ENCODE data around the gene OR6C68. TPM values are rescaled to one million over a fixed set of nuclear protein-coding genes. Genes with fewer than 3 reads are reported as not detected.

OR6C68 gene
- total RNA-seq, 4 donors from 2014 or later, result not detected

GRCh38 chr12:55495490-55495889, 3.3 kb downstream of the OR6C68 start:
- no peaks in the 10 kb centered on the region for H3K36me3 ChIP-seq
- DNase-seq (ENCODE audit: low spot score in 2 of 2), result no peak
- TF ChIP-seq POLR2AphosphoS5 (IDR thresholded peaks at IDR 0.05) (no peak), CTCF (IDR thresholded peaks at IDR 0.05) (no peak), EP300 (IDR thresholded peaks at IDR 0.05) (no peak), POLR2A (IDR thresholded peaks at IDR 0.05) (no peak)
- H3K27me3 ChIP-seq, result no peaks in the 10 kb centered on the region
- no peaks in the 10 kb centered on the region for H3K9me3 ChIP-seq
- no peaks in the 10 kb centered on the region for H3K4me1 ChIP-seq
- H3K4me3 ChIP-seq, result no peak overlapping the region
- no peak overlapping the region for H3K27ac ChIP-seq
- WGBS, result 91% methylated on average over 5 of the region's 5 CpGs

DNA sequence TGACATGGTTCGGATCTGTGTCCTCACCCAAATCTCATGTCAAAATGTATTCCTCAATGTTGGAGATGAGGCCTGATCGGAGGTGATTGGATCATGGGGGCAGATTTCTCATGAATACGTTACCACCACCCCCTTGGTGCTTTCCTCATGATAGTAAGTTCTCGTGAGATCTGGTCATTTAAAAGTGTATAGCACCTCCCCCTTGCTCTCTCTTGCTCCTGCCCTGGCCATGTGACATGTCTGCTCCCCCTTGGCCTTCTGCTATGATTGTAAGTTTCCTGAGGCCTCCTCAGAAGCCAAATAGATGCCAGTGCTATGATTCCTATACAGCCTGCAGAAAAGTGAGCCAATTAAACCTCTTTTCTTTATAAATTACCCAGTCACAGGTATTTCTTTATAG, 7.1 kb downstream of the OR6C68 start:
- no peak for TF ChIP-seq CTCF (IDR thresholded peaks at IDR 0.05)
- TF ChIP-seq POLR2AphosphoS5 (IDR thresholded peaks at IDR 0.05), result no peak
- no peak for TF ChIP-seq EP300 (IDR thresholded peaks at IDR 0.05)
- TF ChIP-seq POLR2A (IDR thresholded peaks at IDR 0.05), result no peak
- H3K27me3 ChIP-seq, result no peaks in the 10 kb centered on the region
- no peaks in the 10 kb centered on the region for H3K4me1 ChIP-seq
- DNase-seq (ENCODE audit: low spot score in 2 of 2), result no peak
- H3K27ac ChIP-seq, result no peak overlapping the region
- H3K36me3 ChIP-seq, result no peaks in the 10 kb centered on the region
- H3K9me3 ChIP-seq, result no peaks in the 10 kb centered on the region
- H3K4me3 ChIP-seq, result no peak overlapping the region
- 82% methylated on average over 4 of the region's 4 CpGs for WGBS

DNA sequence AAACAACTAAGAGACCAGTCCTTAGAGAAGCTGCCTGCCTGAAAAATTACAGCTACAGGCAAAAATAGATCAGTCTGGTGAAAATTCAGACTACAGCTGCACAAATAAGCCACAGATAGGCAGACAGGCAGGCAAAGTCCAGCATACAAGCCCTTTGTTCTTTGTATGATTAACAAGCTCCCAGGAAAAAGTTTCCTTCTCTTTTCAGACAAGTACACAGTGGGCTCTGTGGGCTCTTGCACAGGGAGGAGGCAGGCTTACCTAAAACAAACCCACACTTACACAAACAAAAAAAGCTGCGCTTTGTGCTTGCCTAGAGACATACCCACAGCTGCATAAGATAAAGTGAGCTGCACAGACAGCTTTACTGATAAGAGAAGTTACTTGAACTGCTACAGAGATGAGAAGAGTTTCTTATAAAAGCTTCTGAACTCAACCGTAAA, 7.7 kb downstream of the OR6C68 start:
- H3K4me1 ChIP-seq, result no peaks in the 10 kb centered on the region
- no peak overlapping the region for H3K27ac ChIP-seq
- no peaks in the 10 kb centered on the region for H3K9me3 ChIP-seq
- WGBS, result 34% methylated on average over 2 of the region's 2 CpGs
- TF ChIP-seq POLR2AphosphoS5 (IDR thresholded peaks at IDR 0.05) (no peak), EP300 (IDR thresholded peaks at IDR 0.05) (no peak)
- H3K4me3 ChIP-seq, result no peak overlapping the region
- DNase-seq (ENCODE audit: low spot score in 2 of 2), result no peak
- H3K36me3 ChIP-seq, result no peaks in the 10 kb centered on the region
- no peaks in the 10 kb centered on the region for H3K27me3 ChIP-seq

DNA sequence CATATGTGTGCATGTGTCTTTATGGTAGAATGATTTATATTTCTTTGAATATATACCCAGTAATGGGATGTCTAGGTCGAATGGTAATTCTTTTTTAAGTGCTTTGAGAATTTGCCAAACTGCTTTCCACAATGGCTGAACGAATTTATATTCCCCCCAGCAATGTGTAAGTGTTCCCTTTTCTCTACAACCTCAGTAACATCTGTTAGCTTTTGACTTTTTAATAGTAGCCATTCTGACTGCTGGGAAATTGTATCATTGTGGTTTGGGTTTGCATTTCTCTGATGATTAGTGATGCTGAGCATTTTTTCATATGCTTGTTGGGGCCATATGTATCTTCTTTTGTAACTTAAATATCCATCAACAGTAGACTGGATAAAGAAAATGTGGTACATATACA, 9.4 kb downstream of the OR6C68 start:
- Histone ChIP-seq H3K27ac (no peak overlapping the region), H3K4me3 (no peak overlapping the region), H3K9me3 (no peaks in the 10 kb centered on the region), H3K27me3 (no peaks in the 10 kb centered on the region), H3K36me3 (no peaks in the 10 kb centered on the region), H3K4me1 (no peaks in the 10 kb centered on the region)
- no peak for DNase-seq (ENCODE audit: low spot score in 2 of 2)
- TF ChIP-seq POLR2A (IDR thresholded peaks at IDR 0.05) (no peak), POLR2AphosphoS5 (IDR thresholded peaks at IDR 0.05) (no peak), EP300 (IDR thresholded peaks at IDR 0.05) (no peak), CTCF (IDR thresholded peaks at IDR 0.05) (no peak)
- WGBS, result 22% methylated on average over 2 of the region's 2 CpGs

- TF ChIP-seq POLR2AphosphoS5 (IDR thresholded peaks at IDR 0.05) (no peak), POLR2A (IDR thresholded peaks at IDR 0.05) (no peak), EP300 (IDR thresholded peaks at IDR 0.05) (no peak), CTCF (IDR thresholded peaks at IDR 0.05) (no peak)
- Histone ChIP-seq H3K9me3 (no peaks in the 10 kb centered on the region), H3K36me3 (no peaks in the 10 kb centered on the region), H3K4me1 (no peaks in the 10 kb centered on the region), H3K4me3 (no peak overlapping the region), H3K27me3 (no peaks in the 10 kb centered on the region), H3K27ac (no peak overlapping the region)
- DNase-seq (ENCODE audit: low spot score in 2 of 2), result no peak
- 50% methylated on average over 1 of the region's 1 CpG for WGBS
Observed at GRCh38 chr12:55515696-55516095, 23.5 kb downstream of the OR6C68 start.

- Histone ChIP-seq H3K4me3 (no peak overlapping the region), H3K27ac (no peak overlapping the region), H3K4me1 (no peaks in the 10 kb centered on the region), H3K9me3 (no peaks in the 10 kb centered on the region), H3K36me3 (no peaks in the 10 kb centered on the region), H3K27me3 (no peaks in the 10 kb centered on the region)
- no peak for DNase-seq (ENCODE audit: low spot score in 2 of 2)
- no peak for TF ChIP-seq EP300 (IDR thresholded peaks at IDR 0.05)
- no peak for TF ChIP-seq CTCF (IDR thresholded peaks at IDR 0.05)
- TF ChIP-seq POLR2A (IDR thresholded peaks at IDR 0.05), result no peak
- TF ChIP-seq POLR2AphosphoS5 (IDR thresholded peaks at IDR 0.05), result no peak
Observed at GRCh38 chr12:55516391-55516790, 24.2 kb downstream of the OR6C68 start.
